NCI-H2081 (cell line): ENCODE measurements around the gene SSH2.
"Not testable (repeated sequence)": the region's sequence is repeated elsewhere in the genome, so short reads cannot be mapped to it uniquely, and the experiment has no call there.

Experiments used
- DNase-seq, 2 experiments: peaks; one replicate each; lab custom pipeline; 2025; lab: John Stamatoyannopoulos, UW

Gene SSH2

DNA sequence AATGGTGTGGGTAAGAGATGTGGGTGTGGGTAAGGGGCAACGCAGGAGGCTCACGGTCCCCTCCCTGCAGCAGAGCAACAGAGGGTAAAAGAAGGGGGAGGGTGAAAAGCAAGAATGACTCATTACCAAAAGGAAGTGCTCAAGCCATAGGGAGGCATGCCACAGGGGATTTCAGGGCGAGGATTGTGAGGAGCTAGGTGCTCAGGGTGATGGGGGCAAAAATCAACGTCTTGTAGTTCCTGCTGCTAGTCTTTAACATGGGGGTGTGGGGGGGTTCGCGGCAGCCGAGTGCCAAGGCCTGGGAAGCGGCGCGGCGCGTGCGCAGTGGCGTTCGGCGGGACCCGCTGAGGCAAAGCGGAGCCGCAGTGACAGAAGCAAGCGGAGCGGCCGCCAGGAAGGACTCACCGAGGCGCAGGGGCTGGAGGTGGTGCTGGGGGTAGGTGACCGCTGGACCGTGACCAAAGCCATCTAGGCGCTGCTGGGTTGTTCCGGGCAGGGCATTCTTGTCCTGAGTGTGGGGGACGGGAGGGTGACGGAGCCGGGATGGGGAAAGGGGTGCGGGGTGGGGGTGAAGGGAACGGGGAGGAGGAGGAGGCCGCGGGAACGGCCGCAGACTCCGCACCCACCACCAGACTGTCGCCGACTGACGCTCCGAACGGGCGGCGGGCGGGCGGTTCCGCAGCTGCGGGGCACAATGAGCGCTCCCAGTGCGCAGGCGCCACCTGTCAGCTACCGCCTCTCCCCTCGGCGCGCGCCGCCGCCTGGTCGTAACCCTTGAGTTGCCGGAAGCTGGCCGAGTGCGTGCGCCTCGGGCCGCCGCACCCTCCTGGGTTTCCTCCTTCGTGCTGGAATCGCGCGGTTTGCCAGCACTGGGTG is at the start of gene SSH2:
TSS of gene SSH2 (minus strand) at position 696 of the 876 bp plus-strand sequence. CDS start at position 468, 228 bp downstream.
- peak; percentile 75 to 90 for DNase-seq

DNA sequence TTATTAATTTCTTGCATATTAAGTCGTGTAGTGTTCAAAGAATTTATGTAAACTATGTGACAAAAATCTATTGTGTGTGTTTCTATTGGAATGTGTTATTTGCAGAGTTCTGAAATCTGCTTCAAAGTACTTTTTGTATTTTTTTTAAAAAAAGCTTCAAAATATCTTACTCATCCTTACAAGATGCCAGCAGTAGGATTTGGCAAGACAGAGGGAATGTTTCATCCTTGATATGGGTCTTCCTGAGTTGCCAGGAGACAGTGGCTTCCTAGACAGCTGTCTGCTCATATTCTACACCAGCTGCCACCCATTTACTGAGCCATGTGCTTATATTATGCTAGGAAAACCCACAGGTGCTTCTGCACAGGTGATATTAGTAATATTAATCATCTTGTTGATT is 47.8 kb upstream of the SSH2 start:
- no peak for DNase-seq

GRCh38 chr17:29973005-29973404 is 43.0 kb upstream of the SSH2 start:
- no peak for DNase-seq

- peak in 1 of 2 experiments; percentile 42 for DNase-seq
Measured at GRCh38 chr17:29972277-29972676, 42.2 kb upstream of the SSH2 start.

GRCh38 chr17:29968271-29968670 is 38.2 kb upstream of the SSH2 start:
- no peak for DNase-seq

- DNase-seq: no peak
Measured at GRCh38 chr17:29962656-29963055, 32.6 kb upstream of the SSH2 start.

- DNase-seq: no peak
Measured at GRCh38 chr17:29959658-29960337, 29.8 kb upstream of the SSH2 start.

DNA sequence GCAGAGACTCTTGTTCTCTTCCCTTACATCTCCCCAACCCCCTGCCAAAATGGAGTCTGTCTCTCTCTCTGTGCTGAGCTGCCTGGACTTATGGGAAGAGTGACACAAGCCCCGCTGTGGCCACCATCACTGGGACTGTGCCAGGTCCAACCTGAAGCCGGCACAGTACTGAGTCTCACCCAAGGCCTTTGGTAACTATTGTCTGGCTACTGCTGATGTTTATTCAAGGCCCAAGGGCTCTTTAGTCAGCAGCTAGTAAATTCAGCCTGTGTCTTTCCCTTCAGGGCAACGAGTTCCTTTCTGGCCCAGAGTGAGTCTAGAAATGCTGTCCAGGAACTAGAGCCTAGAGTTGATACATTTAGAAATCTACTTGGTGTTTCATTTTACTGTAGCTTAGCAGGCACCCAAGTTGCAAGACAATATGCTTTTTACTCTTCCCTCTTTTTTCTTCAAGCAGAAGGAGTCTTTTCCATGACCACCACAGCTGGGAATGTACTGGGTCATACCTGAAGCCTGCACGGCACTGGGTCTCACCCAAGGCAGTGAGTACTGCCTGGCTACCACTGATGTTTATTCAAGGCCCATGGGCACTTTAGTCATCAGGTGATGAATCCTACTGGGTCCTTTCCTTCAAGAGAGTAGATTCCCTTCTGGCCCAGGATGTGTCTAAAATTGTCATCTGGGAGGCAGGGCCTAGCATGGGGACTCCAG is 29.1 kb upstream of the SSH2 start:
- DNase-seq: no peak

GRCh38 chr17:29957488-29957887 is 27.5 kb upstream of the SSH2 start:
- not testable (repeated sequence) for DNase-seq

GRCh38 chr17:29956225-29956624 is 26.2 kb upstream of the SSH2 start:
- DNase-seq: no peak

DNA sequence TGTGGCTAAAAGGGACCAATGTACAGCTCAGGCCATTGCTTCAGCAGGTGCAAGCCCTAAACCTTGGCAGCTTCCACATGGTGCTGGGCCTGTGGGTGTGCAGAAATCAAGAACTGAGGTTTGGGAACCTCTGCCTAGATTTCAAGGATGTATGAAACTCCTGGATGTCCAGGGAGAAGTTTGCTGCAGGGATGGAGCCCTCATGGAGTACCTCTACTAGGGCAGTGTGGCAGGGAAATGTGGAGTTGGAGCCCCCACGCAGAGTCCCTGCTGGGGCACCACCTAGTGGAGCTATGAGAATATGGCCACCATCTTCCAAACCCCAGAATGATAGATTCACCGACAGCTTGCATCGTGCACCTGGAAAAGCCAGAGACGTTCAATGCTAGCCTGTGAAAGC is 24.4 kb upstream of the SSH2 start:
- DNase-seq: no peak

GRCh38 chr17:29949696-29950095 is 19.7 kb upstream of the SSH2 start:
- DNase-seq: peak in 1 of 2 experiments; percentile 3

DNA sequence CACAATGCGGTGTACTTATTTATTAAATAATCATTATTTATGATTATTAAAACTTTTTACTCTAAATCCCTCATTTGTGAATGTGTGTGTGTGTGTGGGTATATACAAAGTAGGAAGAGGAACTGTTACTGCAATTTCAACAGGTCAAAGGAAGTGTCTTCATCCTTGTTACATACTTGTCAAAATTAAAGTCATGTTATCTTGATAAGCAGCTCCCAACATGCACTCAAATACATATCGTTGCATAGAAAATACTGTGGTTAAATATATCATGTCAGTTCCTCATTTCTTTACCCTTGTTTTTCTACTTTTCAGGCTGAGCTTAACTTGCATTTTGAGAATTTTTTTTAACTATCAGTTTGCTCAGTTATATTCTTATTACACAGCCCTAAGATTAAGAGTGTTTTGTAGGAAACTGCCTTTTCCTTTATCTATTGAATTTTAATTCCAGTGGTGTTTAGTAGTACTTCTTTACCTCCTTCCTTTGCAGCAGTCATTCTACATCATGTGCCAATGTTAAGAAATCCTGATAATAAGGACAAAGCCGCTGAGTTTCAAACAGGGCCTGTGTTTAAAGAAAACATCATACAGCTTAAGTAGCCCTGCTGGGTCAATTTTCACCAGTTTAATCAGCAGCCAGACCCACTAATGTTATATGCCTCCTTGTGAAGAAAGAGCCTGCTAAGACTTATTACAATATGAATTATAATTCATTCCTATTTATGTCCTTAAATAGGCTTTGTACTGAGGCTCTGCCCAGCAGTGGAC is 18.6 kb upstream of the SSH2 start:
- no peak for DNase-seq

- no peak for DNase-seq
Measured at GRCh38 chr17:29945281-29945680, 15.3 kb upstream of the SSH2 start.

- DNase-seq: no peak
Measured at GRCh38 chr17:29941334-29941733, 11.3 kb upstream of the SSH2 start, which contains the start of gene EFCAB5. TSS of gene EFCAB5 (plus strand) at chr17:29941634. CDS start at chr17:29941797, 163 bp downstream.

DNA sequence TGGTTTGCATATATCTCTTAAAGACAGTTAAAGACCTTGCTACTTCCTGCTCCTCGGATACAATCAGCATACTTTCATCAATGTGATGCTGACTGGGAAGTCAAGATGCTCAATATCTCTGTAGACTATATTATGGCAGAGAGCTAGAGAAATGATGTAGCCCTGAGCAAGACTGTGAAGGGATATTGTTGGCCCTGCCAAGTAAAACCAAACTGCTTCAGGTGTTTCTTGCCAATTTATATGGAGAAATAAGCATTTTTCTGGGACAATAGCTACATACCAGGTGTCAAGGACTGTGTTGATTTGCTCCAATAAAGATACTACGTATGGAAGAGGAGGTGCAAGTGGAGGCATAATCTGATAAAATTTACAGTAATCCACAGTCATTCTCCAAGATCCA is 6.7 kb upstream of the SSH2 start:
- DNase-seq: no peak

DNA sequence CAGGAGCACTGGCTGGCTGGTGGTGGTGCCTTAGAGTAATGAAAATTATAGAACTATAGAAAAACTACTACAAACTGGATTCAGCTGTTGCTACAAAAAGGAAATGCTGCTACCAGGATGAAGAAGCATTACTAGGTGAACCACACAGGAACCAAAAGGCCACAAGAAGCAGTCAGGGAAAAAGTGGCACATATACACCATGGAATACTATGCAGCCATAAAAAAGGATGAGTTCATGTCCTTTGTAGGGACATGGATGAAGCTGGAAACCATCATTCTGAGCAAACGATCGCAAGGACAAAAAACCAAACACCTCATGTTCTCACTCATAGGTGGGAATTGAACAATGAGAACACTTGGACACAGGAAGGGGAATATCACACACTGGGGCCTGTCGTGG is 5.9 kb upstream of the SSH2 start:
- DNase-seq: not testable (repeated sequence)

DNA sequence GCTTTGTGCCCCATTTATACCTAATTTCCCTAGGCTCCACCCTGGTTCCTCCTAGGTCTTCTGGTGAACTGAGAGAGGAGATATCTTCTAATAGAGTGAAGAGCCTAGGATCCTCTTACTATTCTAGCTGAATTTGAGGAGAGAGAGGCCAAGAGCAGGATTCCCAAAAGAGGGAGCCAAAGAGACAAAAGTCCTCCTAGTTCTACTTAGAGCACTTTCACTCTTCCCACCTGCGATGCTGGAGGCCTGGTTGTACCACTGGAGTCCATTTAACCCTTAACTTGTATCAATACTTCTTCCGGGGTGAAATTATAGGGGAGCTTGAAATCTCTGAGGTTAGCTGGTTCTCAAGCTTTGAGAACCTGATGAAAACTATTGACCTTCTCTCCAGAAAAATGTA is 3.4 kb upstream of the SSH2 start:
- DNase-seq: peak in 1 of 2 experiments; percentile 19

DNA sequence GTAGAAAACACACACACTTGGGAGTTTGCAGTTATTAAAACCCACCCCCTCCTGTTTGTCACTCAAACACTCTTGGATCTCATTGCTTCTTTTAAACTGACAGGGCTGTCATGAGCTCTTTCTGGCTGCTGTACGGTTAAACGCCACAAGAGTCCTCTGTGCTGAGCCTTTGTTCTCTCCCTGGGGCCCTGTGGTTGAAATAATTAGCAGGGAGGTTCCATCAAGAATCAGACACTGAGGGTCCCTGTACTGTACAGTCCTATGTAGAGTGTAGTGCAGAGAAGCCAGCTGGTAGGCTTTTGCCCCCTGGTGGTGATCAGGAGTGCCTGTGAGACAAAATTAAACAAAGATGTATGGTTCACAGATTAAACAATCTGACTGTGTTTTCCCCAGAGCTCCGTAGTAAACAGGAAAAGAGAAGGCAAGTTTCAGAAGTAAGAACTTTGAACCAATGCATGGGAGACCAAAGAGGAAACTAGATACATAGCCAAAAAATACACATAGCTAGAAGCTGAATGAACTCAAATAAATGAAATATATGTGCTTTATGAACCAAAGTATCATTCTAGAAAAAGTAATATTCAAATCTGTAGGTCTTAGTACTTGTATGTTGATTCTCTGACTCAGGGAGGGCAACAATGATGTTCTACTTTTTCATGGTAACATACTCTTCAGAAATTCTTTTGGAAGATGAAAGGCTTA is 1.4 kb upstream of the SSH2 start:
- DNase-seq: peak; percentile 73 to 88

- no peak for DNase-seq
Measured at GRCh38 chr17:29930409-29931010, 482 bp upstream of the SSH2 start.
